ENCODE measurements around the gene C17orf75. TPM values are rescaled to one million over a fixed set of nuclear protein-coding genes. Genes with fewer than 3 reads are reported as not detected.

C17orf75 gene
- total and polyA plus RNA-seq, 8 donors, result 6.3 to 17.5 (median 8.4) TPM

- TF ChIP-seq CTCF (IDR thresholded peaks at IDR 0.05), result no peak
- H3K4me3 ChIP-seq, result no peak overlapping the region
- DNase-seq (no peak), ATAC-seq (peak in 1 of 4 donors; percentile 22), FAIRE-seq (no peak)
- no peaks in the 10 kb centered on the region for H3K9me3 ChIP-seq
- H3K27ac ChIP-seq, result no peak overlapping the region
- no peaks in the 10 kb centered on the region for H3K36me3 ChIP-seq
- H3K27me3 ChIP-seq, result no peaks in the 10 kb centered on the region
- 84 to 88% methylated on average over 6 of the region's 6 CpGs for WGBS, 2 donors
- intact Hi-C loops (cut with DNase I), result no loop called here
- H3K4me1 ChIP-seq, result no peaks in the 10 kb centered on the region
Measured at GRCh38 chr17:32298298-32298697, 43.7 kb downstream of the C17orf75 start.

- Histone ChIP-seq H3K9me3 (no peaks in the 10 kb centered on the region), H3K27me3 (no peaks in the 10 kb centered on the region), H3K36me3 (no peaks in the 10 kb centered on the region), H3K4me3 (no peak overlapping the region), H3K27ac (no peak overlapping the region), H3K4me1 (no peaks in the 10 kb centered on the region)
- FAIRE-seq (no peak), DNase-seq (no peak), ATAC-seq (no peak)
- TF ChIP-seq CTCF (IDR thresholded peaks at IDR 0.05), result no peak
- intact Hi-C loops (cut with DNase I), result no loop called here
- 91 to 96% methylated on average over 6 of the region's 6 CpGs for WGBS, 2 donors
Measured at GRCh38 chr17:32297860-32298259, 44.1 kb downstream of the C17orf75 start.

- Histone ChIP-seq H3K36me3 (no peaks in the 10 kb centered on the region), H3K4me1 (no peaks in the 10 kb centered on the region), H3K27ac (no peak overlapping the region), H3K27me3 (no peaks in the 10 kb centered on the region), H3K9me3 (no peaks in the 10 kb centered on the region), H3K4me3 (no peak overlapping the region)
- DNase-seq, result no peak
- no peak for ATAC-seq
- intact Hi-C loops (cut with DNase I), result no loop called here
- 90 to 92% methylated on average over 2 of the region's 2 CpGs for WGBS, 2 donors
- FAIRE-seq, result no peak
- no peak for TF ChIP-seq CTCF (IDR thresholded peaks at IDR 0.05)
Measured at GRCh38 chr17:32297424-32297823, 44.5 kb downstream of the C17orf75 start.

GRCh38 chr17:32292094-32292493 is 49.9 kb downstream of the C17orf75 start:
- Histone ChIP-seq H3K4me3 (no peak overlapping the region), H3K27ac (no peak overlapping the region), H3K4me1 (no peaks in the 10 kb centered on the region), H3K27me3 (no peaks in the 10 kb centered on the region), H3K9me3 (no peaks in the 10 kb centered on the region), H3K36me3 (no peaks in the 10 kb centered on the region)
- TF ChIP-seq CTCF (IDR thresholded peaks at IDR 0.05), result no peak
- intact Hi-C loops (cut with DNase I), result no loop called here
- no peak for FAIRE-seq
- no peak for DNase-seq
- ATAC-seq, result no peak
- 61 to 68% methylated on average over 4 of the region's 4 CpGs for WGBS, 2 donors

GRCh38 chr17:32289471-32290070 is 52.4 kb downstream of the C17orf75 start:
- no peak for TF ChIP-seq CTCF (IDR thresholded peaks at IDR 0.05)
- Histone ChIP-seq H3K27me3 (no peaks in the 10 kb centered on the region), H3K27ac (no peak overlapping the region), H3K9me3 (no peaks in the 10 kb centered on the region), H3K4me3 (no peak overlapping the region), H3K4me1 (no peaks in the 10 kb centered on the region), H3K36me3 (no peaks in the 10 kb centered on the region)
- intact Hi-C loops (cut with DNase I), result no loop called here
- ATAC-seq, result no peak
- no peak for DNase-seq
- no peak for FAIRE-seq
- WGBS, 2 donors, result 86% methylated on average over 9 of the region's 9 CpGs

Measured in pancreas (tissue), 10 donors.